Neuronal stem cell (in vitro differentiated cells): Measurements from ENCODE around the gene ZNF3.

Source experiments
- DNase-seq: peaks from one replicate; pipeline ENCODE4 v3.0.0-alpha.2; 2013; ENCODE audit warnings: low spot score
- H2AFZ ChIP-seq: one replicate; pipeline ENCODE4 v1.6.1; 2013; ENCODE audit warnings: mild to moderate bottlenecking, low read length, inconsistent platforms
- H2AK5ac ChIP-seq: 2 replicates; pipeline ENCODE4 v1.6.1; 2013; ENCODE audit warnings: low read depth, mild to moderate bottlenecking, inconsistent platforms, low read length, moderate library complexity, mixed read lengths
- H2BK120ac ChIP-seq: 2 replicates; pipeline ENCODE4 v1.6.1; 2013; ENCODE audit warnings: low read depth, mild to moderate bottlenecking, inconsistent platforms, low read length, moderate library complexity, mixed read lengths
- H2BK12ac ChIP-seq: one replicate; pipeline ENCODE4 v1.6.1; 2013; ENCODE audit warnings: low read length, inconsistent platforms
- H2BK15ac ChIP-seq: 2 replicates; pipeline ENCODE4 v1.6.1; 2013; ENCODE audit warnings: mild to moderate bottlenecking, low read length, inconsistent platforms, mixed read lengths
- H2BK5ac ChIP-seq: one replicate; pipeline ENCODE4 v1.6.1; 2013; ENCODE audit warnings: inconsistent platforms, mild to moderate bottlenecking, low read length, moderate library complexity
- H3K14ac ChIP-seq: one replicate; pipeline ENCODE4 v1.6.1; 2013; ENCODE audit warnings: low read length, inconsistent platforms
- H3K18ac ChIP-seq: 2 replicates; pipeline ENCODE4 v1.6.1; 2013; ENCODE audit warnings: low read length, inconsistent platforms
- H3K23ac ChIP-seq: 2 replicates; pipeline ENCODE4 v1.6.1; 2013; ENCODE audit warnings: low read depth, mild to moderate bottlenecking, mixed read lengths, low read length, inconsistent platforms; ENCODE audit not compliant: poor library complexity
- H3K27ac ChIP-seq: replicated peaks from 3 replicates; pipeline ENCODE4 v1.5.1; 2013; ENCODE audit warnings: low read length, inconsistent platforms
- H3K27me3 ChIP-seq, 3 experiments: 2 replicates each; pipeline ENCODE4 v1.6.1; 2013; ENCODE audit warnings: low read length in 3 of 3, mild to moderate bottlenecking in 2 of 3, inconsistent platforms in 1 of 3, low read depth in 1 of 3, mixed read lengths in 1 of 3, moderate library complexity in 1 of 3; ENCODE audit not compliant: control insufficient read depth in 3 of 3, insufficient read depth in 3 of 3
- H3K36me3 ChIP-seq, 2 donors: replicated peaks in 1 of 2; 2 replicates each; pipeline ENCODE4 v1.6.1; 2013; ENCODE audit warnings: low read length in 2 of 2; ENCODE audit not compliant: control insufficient read depth in 2 of 2, insufficient read depth in 2 of 2
- H3K4ac ChIP-seq: 2 replicates; pipeline ENCODE4 v1.6.1; 2013; ENCODE audit warnings: inconsistent platforms, mild to moderate bottlenecking, low read length, moderate library complexity
- H3K4me1 ChIP-seq, 2 donors: 1 replicate in 1 of 2; 2 replicates in 1 of 2; pipeline ENCODE4 v1.6.1; 2013; ENCODE audit warnings: low read length in 2 of 2, low read depth in 1 of 2; ENCODE audit not compliant: control insufficient read depth in 2 of 2, insufficient read depth in 1 of 2
- H3K4me2 ChIP-seq: one replicate; pipeline ENCODE4 v1.6.1; 2013; ENCODE audit warnings: mild to moderate bottlenecking, low read length, inconsistent platforms; ENCODE audit not compliant: insufficient read depth, poor library complexity, severe bottlenecking
- H3K4me3 ChIP-seq, 2 donors: 2 replicates each; pipeline ENCODE4 v1.5.1; 2013; ENCODE audit warnings: low read length in 2 of 2, mild to moderate bottlenecking in 2 of 2, inconsistent platforms in 1 of 2, moderate library complexity in 1 of 2
- H3K79me1 ChIP-seq: one replicate; pipeline ENCODE4 v1.6.1; 2013; ENCODE audit warnings: low read depth, mild to moderate bottlenecking, inconsistent platforms, low read length, moderate library complexity
- H3K9ac ChIP-seq: one replicate; pipeline ENCODE4 v1.6.1; 2013; ENCODE audit warnings: mild to moderate bottlenecking, low read depth, low read length, inconsistent platforms; ENCODE audit not compliant: poor library complexity
- H3K9me3 ChIP-seq, 2 donors: replicated peaks in 1 of 2; 2 replicates each; pipeline versions ENCODE3 to v1.6.1; 2013; ENCODE audit warnings: low read length in 2 of 2, mild to moderate bottlenecking in 2 of 2, inconsistent platforms in 1 of 2, low read depth in 1 of 2, mixed read lengths in 1 of 2, moderate library complexity in 1 of 2; ENCODE audit not compliant: control insufficient read depth in 2 of 2, insufficient read depth in 1 of 2
- H4K8ac ChIP-seq: one replicate; pipeline ENCODE4 v1.6.1; 2013; ENCODE audit warnings: low read depth, mild to moderate bottlenecking, inconsistent platforms, low read length, moderate library complexity
- H4K91ac ChIP-seq: one replicate; pipeline ENCODE4 v1.6.1; 2013; ENCODE audit warnings: low read length, low read depth, mild to moderate bottlenecking, inconsistent platforms; ENCODE audit not compliant: poor library complexity
- WGBS, 2 donors: extraction: QIAGEN DNeasy Blood & Tissue Kit; methylation state at CpG; one replicate each; pipeline ENCODE4 v1.1.7; 2013; ENCODE audit warnings: missing lambda C conversion rate in 2 of 2, mixed read lengths in 1 of 2; ENCODE audit not compliant: insufficient read length in 2 of 2, insufficient replicate concordance in 1 of 2; ENCODE audit errors: extremely low coverage in 2 of 2; 5-methylcytosine and 5-hydroxymethylcytosine counted together

Gene ZNF3

DNA sequence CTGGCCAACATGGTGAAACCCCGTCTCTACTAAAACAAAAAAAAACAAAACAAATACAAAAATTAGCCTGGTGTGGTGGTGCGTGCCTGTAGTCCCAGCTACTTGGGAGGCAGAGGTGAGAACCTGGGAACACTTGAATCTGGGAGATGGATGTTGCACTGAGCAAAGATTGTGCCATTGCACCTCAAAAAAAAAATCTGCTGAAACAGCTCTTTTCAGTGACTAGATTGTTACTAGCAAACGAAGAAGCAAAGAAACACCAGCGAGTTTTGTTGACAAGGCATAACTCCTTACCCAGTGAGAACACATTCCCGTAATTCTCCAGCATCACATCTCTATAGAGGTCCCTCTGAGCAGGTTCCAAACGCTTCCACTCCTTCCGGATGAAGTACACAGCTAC is 6.7 kb downstream of the ZNF3 start:
- H4K91ac ChIP-seq = no peak overlapping the region
- peaks cover 73 to 93% of the 10 kb centered on the region in 2 donors for H3K9me3 ChIP-seq
- no peak overlapping the region for H3K23ac ChIP-seq
- H3K27ac ChIP-seq = no peak overlapping the region
- no peak overlapping the region for H3K9ac ChIP-seq
- no peak overlapping the region for H2AFZ ChIP-seq
- H2BK12ac ChIP-seq = no peak overlapping the region
- no peak overlapping the region for H4K8ac ChIP-seq
- no peak for DNase-seq
- no peak overlapping the region for H2BK5ac ChIP-seq
- H2BK120ac ChIP-seq = no peak overlapping the region
- no peak overlapping the region for H3K18ac ChIP-seq
- peaks cover 0 to 2% of the 10 kb centered on the region in 2 donors for H3K4me1 ChIP-seq
- no peaks in the 10 kb centered on the region for H3K27me3 ChIP-seq
- no peak overlapping the region for H2AK5ac ChIP-seq
- H3K36me3 ChIP-seq = peaks cover 83 to 100% of the 10 kb centered on the region in 2 donors
- H3K4me2 ChIP-seq = no peak overlapping the region
- H3K79me1 ChIP-seq = peaks cover 7% of the 10 kb centered on the region
- H3K4me3 ChIP-seq = no peak overlapping the region
- no peak overlapping the region for H3K14ac ChIP-seq
- no peak overlapping the region for H2BK15ac ChIP-seq
- WGBS, 2 donors = no CpG with 5 or more reads among the region's 7 CpGs
- H3K4ac ChIP-seq = no peak overlapping the region

DNA sequence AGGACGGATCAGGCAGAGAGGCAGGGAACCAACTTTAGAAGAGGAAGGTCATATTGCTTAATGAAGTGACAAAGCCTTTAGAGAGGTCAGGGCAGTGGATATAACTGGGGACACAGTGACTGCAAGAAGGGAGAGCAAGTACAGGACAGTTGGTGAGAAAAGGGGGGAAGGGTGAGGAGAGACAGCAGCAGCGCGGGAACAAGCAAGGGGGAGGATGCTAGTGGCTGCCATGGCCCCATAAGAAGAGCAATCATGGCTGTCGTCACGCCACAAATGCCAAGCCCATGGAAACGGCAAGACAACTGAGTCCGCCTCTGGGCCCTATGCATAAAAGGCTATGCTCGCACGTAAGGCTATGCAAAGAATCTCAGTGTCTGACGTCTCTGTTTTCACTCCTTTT is 9.1 kb downstream of the ZNF3 start:
- Histone ChIP-seq H2BK15ac (no peak overlapping the region), H3K4me3 (peak overlapping the region in 1 of 2 donors; percentile 12), H3K79me1 (peaks cover 6% of the 10 kb centered on the region), H3K9me3 (peaks cover 70 to 82% of the 10 kb centered on the region in 2 donors), H3K27ac (no peak overlapping the region), H3K36me3 (peaks cover 77 to 98% of the 10 kb centered on the region in 2 donors), H4K91ac (no peak overlapping the region), H3K14ac (no peak overlapping the region), H3K23ac (no peak overlapping the region), H2BK120ac (no peak overlapping the region), H4K8ac (no peak overlapping the region), H2AK5ac (no peak overlapping the region), H3K18ac (no peak overlapping the region), H2BK12ac (no peak overlapping the region), H3K27me3 (no peaks in the 10 kb centered on the region), H3K4ac (no peak overlapping the region), H3K4me1 (no peaks in the 10 kb centered on the region), H2AFZ (no peak overlapping the region), H3K4me2 (no peak overlapping the region), H2BK5ac (no peak overlapping the region), H3K9ac (no peak overlapping the region)
- DNase-seq = no peak
- no CpG with 5 or more reads among the region's 10 CpGs for WGBS, 2 donors

DNA sequence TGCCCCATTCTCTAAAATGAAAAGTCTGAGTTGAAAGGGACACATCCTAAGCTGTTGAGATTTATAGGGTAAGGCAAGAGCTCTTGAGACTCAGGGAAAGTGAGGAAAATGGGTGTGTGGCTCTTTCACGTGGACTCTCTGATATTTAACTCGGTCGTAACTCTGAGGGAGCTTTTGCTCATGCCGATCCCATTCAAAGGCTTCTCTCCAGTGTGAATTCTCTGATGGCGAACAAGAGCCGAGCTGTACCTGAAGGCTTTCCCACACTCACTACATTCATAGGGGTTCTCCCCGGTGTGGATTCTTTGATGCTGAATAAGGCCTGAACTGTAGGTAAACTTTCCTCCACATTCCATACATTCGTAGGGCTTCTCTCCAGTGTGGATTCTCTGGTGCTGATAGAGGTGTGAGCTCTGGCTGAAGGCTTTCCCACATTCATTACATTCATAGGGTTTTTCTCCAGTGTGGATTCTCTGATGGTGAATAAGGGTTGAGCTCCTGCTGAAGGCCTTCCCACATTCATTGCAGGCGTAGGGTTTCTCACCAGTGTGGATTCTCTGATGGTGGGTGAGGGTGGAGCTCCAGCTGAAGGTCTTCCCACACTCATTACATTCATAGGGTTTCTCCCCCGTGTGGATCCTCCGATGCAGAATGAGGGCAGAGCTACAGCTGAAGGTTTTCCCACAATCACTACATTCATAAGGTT is 10.4 kb downstream of the ZNF3 start:
- Histone ChIP-seq H2BK120ac (no peak overlapping the region), H3K18ac (no peak overlapping the region), H3K36me3 (peaks cover 69 to 87% of the 10 kb centered on the region in 2 donors), H3K4me1 (no peaks in the 10 kb centered on the region), H3K14ac (no peak overlapping the region), H3K27me3 (no peaks in the 10 kb centered on the region), H3K4me2 (no peak overlapping the region), H3K27ac (no peak overlapping the region), H2AK5ac (no peak overlapping the region), H2BK5ac (no peak overlapping the region), H3K4me3 (no peak overlapping the region), H2BK15ac (no peak overlapping the region), H3K4ac (no peak overlapping the region), H4K8ac (no peak overlapping the region), H2AFZ (no peak overlapping the region), H3K9me3 (peaks cover 64 to 71% of the 10 kb centered on the region in 2 donors), H3K9ac (no peak overlapping the region), H4K91ac (no peak overlapping the region), H3K79me1 (peaks cover 2% of the 10 kb centered on the region), H2BK12ac (no peak overlapping the region), H3K23ac (no peak overlapping the region)
- no CpG with 5 or more reads among the region's 11 CpGs for WGBS, 2 donors
- no peak for DNase-seq

DNA sequence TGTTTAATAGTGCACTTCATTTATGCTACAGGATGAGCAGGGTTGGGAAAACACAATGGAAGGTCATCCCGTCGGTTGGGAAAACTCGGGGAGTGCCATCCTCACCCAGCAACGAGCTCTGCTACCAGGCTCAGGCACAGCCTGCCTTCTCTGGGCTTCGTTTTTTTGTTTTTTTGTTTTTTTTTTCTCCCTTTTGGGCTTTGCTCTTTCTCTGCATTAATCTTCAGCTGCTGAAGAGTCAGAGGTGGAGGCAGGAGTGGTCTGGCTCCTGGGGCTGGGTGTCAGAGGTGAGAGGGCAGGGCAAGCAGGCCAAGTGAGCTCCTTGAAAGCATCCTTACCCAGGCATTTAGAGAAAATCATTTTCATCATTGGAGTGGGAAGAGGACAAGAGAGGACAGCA is 11.5 kb downstream of the ZNF3 start:
- Histone ChIP-seq H3K4me2 (no peak overlapping the region), H3K4me1 (no peaks in the 10 kb centered on the region), H3K27ac (no peak overlapping the region), H4K8ac (no peak overlapping the region), H3K27me3 (no peaks in the 10 kb centered on the region), H3K36me3 (peaks cover 63 to 86% of the 10 kb centered on the region in 2 donors), H2AK5ac (no peak overlapping the region), H3K9ac (no peak overlapping the region), H3K18ac (no peak overlapping the region), H3K23ac (no peak overlapping the region), H4K91ac (no peak overlapping the region), H3K14ac (no peak overlapping the region), H2BK120ac (no peak overlapping the region), H3K9me3 (peaks cover 53 to 60% of the 10 kb centered on the region in 2 donors), H2BK15ac (no peak overlapping the region), H3K79me1 (no peaks in the 10 kb centered on the region), H3K4me3 (no peak overlapping the region), H3K4ac (no peak overlapping the region), H2BK5ac (no peak overlapping the region), H2AFZ (no peak overlapping the region), H2BK12ac (no peak overlapping the region)
- no peak for DNase-seq
- WGBS, 2 donors = no CpG with 5 or more reads among the region's 5 CpGs
